Naive thymus-derived CD8-positive, alpha-beta T cell (primary cell): ENCODE data around the gene TLDC2. TPM values are rescaled to one million over a fixed set of nuclear protein-coding genes. Genes with fewer than 3 reads are reported as not detected.
A peak's percentile ranks its signal among the peaks of the same experiment; 100 is the strongest.
"Not testable (repeated sequence)": the region's sequence is repeated elsewhere in the genome, so short reads cannot be mapped to it uniquely, and the experiment has no call there.

Experiments used
- ATAC-seq, 2 donors: fragments of 150-1000 bp; cut with Tn5 transposase in 1 of 2; sonication (Bioruptor Pico), chemical (Tn5 transposase) in 1 of 2; 1 replicate in 1 of 2; 2 replicates in 1 of 2; pipeline ENCODE4 v1.10.0; 2021; ENCODE audit warnings: mild to moderate bottlenecking in 2 of 2, moderate library complexity in 2 of 2
- POLR2A ChIA-PET: fragments of 350-600 bp; sonication (Branson Sonifier 250); formaldehyde crosslinking; loops from one replicate; lab custom pipeline; 2021; ENCODE audit warnings: antibody characterized with exemption; lab: Charles Lee
- DNase-seq, 10 donors: peaks; one replicate each; pipeline versions ENCODE4 v3.0.0 to v3.0.0-alpha.2; 2020 to 2022
- H3K27ac Mint-ChIP-seq, 10 donors: one replicate each; pipeline ENCODE4 v1.8.0; 2020 to 2022; ENCODE audit warnings: mild to moderate bottlenecking in 10 of 10, mixed read lengths in 10 of 10, moderate library complexity in 4 of 10, inconsistent platforms in 1 of 10
- H3K27me3 Mint-ChIP-seq, 5 donors: one replicate each; pipeline ENCODE4 v1.8.0; 2021 to 2022; ENCODE audit warnings: mixed read lengths in 5 of 5
- H3K36me3 Mint-ChIP-seq, 3 donors: one replicate each; pipeline ENCODE4 v1.8.0; 2020 to 2022; ENCODE audit warnings: mixed read lengths in 3 of 3, mild to moderate bottlenecking in 2 of 3, inconsistent platforms in 1 of 3
- H3K4me1 Mint-ChIP-seq, 4 donors: one replicate each; pipeline ENCODE4 v1.8.0; 2021 to 2022; ENCODE audit warnings: mixed read lengths in 4 of 4
- H3K4me3 Mint-ChIP-seq, 10 donors: one replicate each; pipeline ENCODE4 v1.8.0; 2020 to 2022; ENCODE audit warnings: mild to moderate bottlenecking in 10 of 10, mixed read lengths in 10 of 10, moderate library complexity in 6 of 10, inconsistent platforms in 1 of 10
- H3K9me3 Mint-ChIP-seq, 9 donors: one replicate each; pipeline ENCODE4 v1.8.0; 2020 to 2022; ENCODE audit warnings: mixed read lengths in 9 of 9, mild to moderate bottlenecking in 3 of 9, inconsistent platforms in 1 of 9, moderate library complexity in 1 of 9
- polyA plus RNA-seq, 3 donors: library from polyadenylated mRNA; unstranded; fragments of 300-500 nt; fragmentation: Illumina TruSeq; gene quantifications; one replicate each; pipeline ENCODE4 v1.2.3, GENCODE V29; 2021
- total RNA-seq, 8 experiments: library from RNA in 2 of 8; stranded (reverse) in 2 of 8; gene quantifications; one replicate each; pipeline ENCODE4 v1.2.3 and lab custom pipeline; 2021 to 2026

TLDC2 gene
- total and polyA plus RNA-seq, 5 experiments from 2014 or later = 0.17 to 0.23 (median 0.20) TPM; not detected in 2

DNA sequence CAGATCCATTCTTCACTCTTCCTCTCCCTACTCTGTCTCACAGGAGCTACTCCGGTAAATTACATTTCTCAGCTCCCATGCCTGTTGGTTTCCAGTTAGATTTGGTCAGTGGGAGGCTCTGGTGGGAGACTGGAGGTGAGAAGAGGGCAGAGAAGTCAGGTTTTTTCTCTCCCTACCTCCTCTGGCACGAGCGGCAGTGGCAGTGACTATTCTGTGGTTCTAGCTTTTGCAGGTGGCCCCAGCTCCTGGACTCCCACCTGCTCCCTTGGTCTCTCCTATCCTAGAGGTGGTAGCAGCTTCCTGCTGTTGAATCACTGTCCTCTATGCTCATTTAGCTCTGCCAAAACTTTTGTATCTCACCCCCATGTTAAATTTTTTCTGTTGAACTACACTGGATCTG is 17.9 kb downstream of the TLDC2 start:
- Mint-ChIP-seq H3K27ac (peak overlapping the region in 7 of 10 donors; percentile 16 to 80 (median 76)), H3K36me3 (peaks cover 17 to 93% (median 22%) of the 10 kb centered on the region in 3 donors), H3K27me3 (no peaks in the 10 kb centered on the region), H3K4me3 (no peak overlapping the region), H3K9me3 (no peaks in the 10 kb centered on the region), H3K4me1 (peaks cover 2 to 27% (median 13%) of the 10 kb centered on the region in 4 donors)
- no peak for DNase-seq
- ATAC-seq = no peak
- POLR2A ChIA-PET = interaction anchor here (0.5 to 0.8 kb wide), 2 partner anchors 30 to 1217 kb away, joined by 3 to 5 read pairs; no protein-coding TSS in a partner anchor

GRCh38 chr20:36895036-36895435 is 19.1 kb downstream of the TLDC2 start:
- no peaks in the 10 kb centered on the region for H3K9me3 Mint-ChIP-seq
- no peak for DNase-seq
- H3K4me3 Mint-ChIP-seq = no peak overlapping the region
- peak; percentile 40 to 53 for ATAC-seq
- H3K27ac Mint-ChIP-seq = peak overlapping the region; percentile 63 to 94 (median 86)
- peaks cover 4 to 32% (median 14%) of the 10 kb centered on the region in 4 donors for H3K4me1 Mint-ChIP-seq
- POLR2A ChIA-PET = no interaction called here
- peaks cover 17 to 95% (median 22%) of the 10 kb centered on the region in 3 donors for H3K36me3 Mint-ChIP-seq
- no peaks in the 10 kb centered on the region for H3K27me3 Mint-ChIP-seq

DNA sequence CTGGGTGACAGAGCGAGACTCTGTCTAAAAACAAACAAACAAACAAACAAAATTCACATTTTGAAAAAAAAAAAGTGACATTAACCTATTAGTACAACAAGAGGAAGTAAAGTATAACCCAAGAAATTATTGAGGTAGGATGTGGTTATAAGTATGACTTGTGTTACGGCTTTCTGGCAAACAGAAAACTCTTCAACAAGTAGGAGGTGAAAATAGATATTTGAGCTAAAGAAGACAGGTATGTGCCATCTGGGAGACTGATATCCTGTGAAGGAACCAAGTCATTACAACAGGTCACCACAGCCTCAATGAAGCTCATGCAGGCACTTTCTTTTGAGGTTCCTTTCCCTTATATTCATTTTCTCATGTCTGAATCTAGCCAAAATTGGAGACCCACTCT is 28.8 kb downstream of the TLDC2 start:
- Mint-ChIP-seq H3K36me3 (peaks cover 8 to 91% (median 17%) of the 10 kb centered on the region in 3 donors), H3K27ac (peak overlapping the region; percentile 60 to 87 (median 83)), H3K4me1 (peaks cover 8 to 31% (median 18%) of the 10 kb centered on the region in 4 donors), H3K4me3 (peak overlapping the region in 9 of 10 donors; percentile 1 to 67 (median 46)), H3K9me3 (no peaks in the 10 kb centered on the region), H3K27me3 (no peaks in the 10 kb centered on the region)
- peak; percentile 27 to 72 for ATAC-seq
- POLR2A ChIA-PET = interaction anchor here (0.9 kb wide), 1 partner anchor 131 kb away, joined by 3 read pairs; no protein-coding TSS in a partner anchor
- DNase-seq = peak in 2 of 10 donors; percentile 27 to 37

- H3K4me3 Mint-ChIP-seq = peak overlapping the region in 1 of 10 donors; percentile 8
- peaks cover 8 to 94% (median 22%) of the 10 kb centered on the region in 3 donors for H3K36me3 Mint-ChIP-seq
- H3K27me3 Mint-ChIP-seq, ATAC-seq, DNase-seq, H3K9me3 Mint-ChIP-seq: not testable (repeated sequence)
- POLR2A ChIA-PET = interaction anchor here (0.7 to 1.5 kb wide), 3 partner anchors 15 to 1638 kb away, joined by 3 to 5 read pairs (median 3); no protein-coding TSS in a partner anchor
- H3K27ac Mint-ChIP-seq = peak overlapping the region in 6 of 10 donors; percentile 48 to 87 (median 78)
- peaks cover 8 to 31% (median 18%) of the 10 kb centered on the region in 4 donors for H3K4me1 Mint-ChIP-seq
Measured at GRCh38 chr20:36905566-36905965, 29.6 kb downstream of the TLDC2 start.

DNA sequence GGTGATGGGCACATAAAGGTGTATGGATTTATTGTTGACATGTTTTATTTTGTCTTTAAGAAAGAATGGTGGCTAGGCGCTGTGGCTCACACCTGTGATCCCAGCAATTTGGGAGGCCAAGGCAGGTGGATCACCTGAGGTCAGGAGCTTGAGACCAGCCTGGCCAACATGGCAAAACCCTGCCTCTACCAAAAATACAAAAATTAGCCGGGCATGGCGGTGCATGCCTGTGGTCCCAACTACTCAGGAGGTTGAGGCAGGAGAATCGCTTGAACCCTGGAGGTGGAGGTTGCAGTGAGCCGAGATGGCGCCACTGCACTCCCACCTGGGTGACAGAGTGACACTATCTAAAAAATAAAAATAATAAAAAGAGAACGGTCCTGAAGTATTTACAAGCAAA is 30.1 kb downstream of the TLDC2 start:
- not testable (repeated sequence) for H3K27me3 Mint-ChIP-seq, ATAC-seq, DNase-seq, H3K9me3 Mint-ChIP-seq
- H3K4me3 Mint-ChIP-seq = peak overlapping the region in 1 of 10 donors; percentile 8
- peak overlapping the region in 5 of 10 donors; percentile 68 to 87 (median 79) for H3K27ac Mint-ChIP-seq
- POLR2A ChIA-PET = interaction anchor here (1.5 kb wide), 1 partner anchor 15 kb away, joined by 3 read pairs; no protein-coding TSS in a partner anchor
- peaks cover 8 to 92% (median 21%) of the 10 kb centered on the region in 3 donors for H3K36me3 Mint-ChIP-seq
- H3K4me1 Mint-ChIP-seq = peaks cover 8 to 29% (median 18%) of the 10 kb centered on the region in 4 donors

- H3K4me3 Mint-ChIP-seq = no peak overlapping the region
- ATAC-seq (no peak), DNase-seq (no peak)
- peaks cover 4 to 91% (median 30%) of the 10 kb centered on the region in 3 donors for H3K36me3 Mint-ChIP-seq
- POLR2A ChIA-PET = interaction anchor here (0.5 to 0.7 kb wide), 2 partner anchors 13 to 128 kb away, joined by 3 read pairs; no protein-coding TSS in a partner anchor
- peak overlapping the region in 3 of 10 donors; percentile 29 to 62 (median 43) for H3K27ac Mint-ChIP-seq
- peaks cover 3 to 22% (median 13%) of the 10 kb centered on the region in 4 donors for H3K4me1 Mint-ChIP-seq
- no peaks in the 10 kb centered on the region for H3K27me3 Mint-ChIP-seq
- no peaks in the 10 kb centered on the region for H3K9me3 Mint-ChIP-seq
Measured at GRCh38 chr20:36908603-36909002, 32.7 kb downstream of the TLDC2 start.

DNA sequence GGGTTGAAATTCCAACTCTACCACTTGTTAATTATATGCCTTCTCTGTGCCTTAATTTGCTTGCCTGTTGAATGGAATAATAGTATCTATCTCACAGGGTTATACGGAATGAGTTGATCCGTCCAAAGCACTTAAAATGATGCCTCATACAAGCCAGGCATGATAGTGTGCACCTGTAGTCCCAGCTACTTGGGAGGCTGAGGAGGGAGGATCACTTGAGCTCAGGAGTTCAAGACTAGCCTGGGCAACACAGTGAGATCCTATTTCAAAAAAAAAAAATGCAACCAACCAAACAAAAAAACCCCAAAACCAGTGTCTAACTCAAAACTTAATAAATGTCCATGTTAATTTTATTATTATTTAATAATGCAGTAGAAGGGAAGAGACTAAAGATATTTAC is 40.3 kb downstream of the TLDC2 start:
- DNase-seq (no peak), ATAC-seq (no peak)
- no peaks in the 10 kb centered on the region for H3K27me3 Mint-ChIP-seq
- peak overlapping the region in 1 of 10 donors; percentile 67 for H3K27ac Mint-ChIP-seq
- peaks cover 0 to 87% (median 29%) of the 10 kb centered on the region in 3 donors for H3K36me3 Mint-ChIP-seq
- H3K4me3 Mint-ChIP-seq = no peak overlapping the region
- no peaks in the 10 kb centered on the region for H3K9me3 Mint-ChIP-seq
- peaks cover 2 to 25% (median 7%) of the 10 kb centered on the region in 4 donors for H3K4me1 Mint-ChIP-seq
- POLR2A ChIA-PET = interaction anchor here (0.5 kb wide), 2 partner anchors 23 to 170 kb away, joined by 4 to 6 read pairs; no protein-coding TSS in a partner anchor

- H3K4me1 Mint-ChIP-seq = peaks cover 2 to 29% (median 7%) of the 10 kb centered on the region in 4 donors
- H3K27me3 Mint-ChIP-seq = no peaks in the 10 kb centered on the region
- H3K36me3 Mint-ChIP-seq = peaks cover 0 to 84% (median 19%) of the 10 kb centered on the region in 3 donors
- ATAC-seq (no peak), DNase-seq (no peak)
- POLR2A ChIA-PET = interaction anchor here (0.8 kb wide), 2 partner anchors 10 to 124 kb away, joined by 3 to 9 read pairs; no protein-coding TSS in a partner anchor
- H3K9me3 Mint-ChIP-seq = no peaks in the 10 kb centered on the region
- peak overlapping the region in 4 of 10 donors; percentile 10 to 70 (median 48) for H3K27ac Mint-ChIP-seq
- H3K4me3 Mint-ChIP-seq = no peak overlapping the region
Measured at GRCh38 chr20:36917240-36917639, 41.3 kb downstream of the TLDC2 start.

GRCh38 chr20:36917943-36918342 is 42.0 kb downstream of the TLDC2 start:
- Mint-ChIP-seq H3K36me3 (peaks cover 0 to 85% (median 16%) of the 10 kb centered on the region in 3 donors), H3K9me3 (no peaks in the 10 kb centered on the region), H3K27me3 (no peaks in the 10 kb centered on the region), H3K4me1 (peaks cover 2 to 32% (median 8%) of the 10 kb centered on the region in 4 donors), H3K4me3 (no peak overlapping the region), H3K27ac (no peak overlapping the region)
- POLR2A ChIA-PET = interaction anchor here (0.7 to 1.1 kb wide), 3 partner anchors 123 to 1218 kb away, joined by 3 to 7 read pairs (median 4); no protein-coding TSS in a partner anchor
- ATAC-seq = no peak
- no peak for DNase-seq

DNA sequence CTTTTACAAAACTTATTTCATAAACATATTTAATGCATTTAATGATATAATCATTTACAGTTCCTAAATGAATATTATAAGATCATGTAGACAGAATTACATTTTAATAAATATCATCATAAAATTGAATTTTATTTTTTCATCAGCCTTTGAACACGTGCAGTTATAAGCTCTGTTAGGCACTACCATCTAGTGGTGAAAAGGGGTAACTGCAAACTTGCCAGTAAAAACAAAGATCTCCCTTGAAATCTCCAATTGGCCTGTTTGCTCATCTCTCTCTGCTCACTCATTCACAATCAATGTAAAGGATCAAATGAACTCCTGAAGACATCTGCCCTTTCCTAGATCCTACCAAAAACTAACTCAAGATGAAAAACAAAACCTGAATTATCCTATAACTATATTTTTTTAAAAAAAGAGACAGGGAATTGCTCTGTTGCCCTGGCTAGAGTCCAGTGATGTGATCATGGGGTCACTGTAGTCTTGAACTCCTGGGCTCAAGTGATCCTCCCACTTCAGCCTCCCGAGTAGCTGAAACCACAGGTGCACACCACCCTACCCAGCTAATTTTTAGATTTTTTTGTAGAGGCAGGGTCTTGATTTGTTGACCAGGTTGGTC is 43.9 kb downstream of the TLDC2 start:
- H3K4me3 Mint-ChIP-seq = peak overlapping the region in 3 of 10 donors; percentile 14 to 57 (median 28)
- peaks cover 8 to 40% (median 22%) of the 10 kb centered on the region in 4 donors for H3K4me1 Mint-ChIP-seq
- H3K9me3 Mint-ChIP-seq = no peaks in the 10 kb centered on the region
- peak; percentile 77 for ATAC-seq
- peak overlapping the region in 9 of 10 donors; percentile 80 to 91 (median 88) for H3K27ac Mint-ChIP-seq
- peaks cover 0 to 85% (median 13%) of the 10 kb centered on the region in 3 donors for H3K36me3 Mint-ChIP-seq
- no peaks in the 10 kb centered on the region for H3K27me3 Mint-ChIP-seq
- POLR2A ChIA-PET = interaction anchor here (0.8 to 3.7 kb wide), 9 partner anchors 8 to 259 kb away, joined by 3 to 13 read pairs (median 5); partner anchors contain the start of gene RPN2
- DNase-seq = peak in 6 of 10 donors; percentile 23 to 69 (median 54)

DNA sequence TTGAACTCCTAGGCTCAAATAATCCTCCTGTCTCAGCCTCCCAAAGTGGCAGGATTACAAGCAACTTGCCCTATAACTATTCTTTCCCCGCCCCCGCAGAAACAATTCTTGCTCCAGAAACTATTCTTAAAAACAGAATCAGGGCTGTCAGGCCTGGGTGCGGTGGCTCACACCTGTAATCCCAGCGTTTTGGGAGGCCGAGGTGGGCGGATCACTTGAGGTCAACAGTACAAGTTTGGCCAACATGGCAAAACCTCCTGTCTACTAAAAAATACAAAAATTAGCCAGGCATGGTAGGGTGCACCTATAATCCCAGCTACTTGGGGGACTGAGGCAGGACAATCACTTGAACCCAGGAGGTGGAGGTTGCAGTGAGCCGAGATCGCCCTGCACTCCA is 44.4 kb downstream of the TLDC2 start:
- H3K27ac Mint-ChIP-seq = peak overlapping the region in 8 of 10 donors; percentile 40 to 91 (median 87)

More for the DNA sequence above, 44.4 kb downstream of the TLDC2 start:
- peaks cover 8 to 40% (median 27%) of the 10 kb centered on the region in 4 donors for H3K4me1 Mint-ChIP-seq
- no peak for ATAC-seq
- H3K36me3 Mint-ChIP-seq = peaks cover 3 to 85% (median 14%) of the 10 kb centered on the region in 3 donors
- no peaks in the 10 kb centered on the region for H3K27me3 Mint-ChIP-seq
- H3K9me3 Mint-ChIP-seq = no peaks in the 10 kb centered on the region
- POLR2A ChIA-PET = interaction anchor here (0.9 to 3.7 kb wide), 8 partner anchors 8 to 259 kb away, joined by 3 to 13 read pairs (median 3); partner anchors contain the start of gene RPN2
- H3K4me3 Mint-ChIP-seq = peak overlapping the region in 1 of 10 donors; percentile 28
- DNase-seq = no peak
